Urothelium cell line (cell line): ENCODE data around the gene HSCB.
"Not testable (repeated sequence)": the region's sequence is repeated elsewhere in the genome, so short reads cannot be mapped to it uniquely, and the experiment has no call there.

Experiments
- DNase-seq: peaks from one replicate; pipeline ENCODE4 v3.0.0; 2011; ENCODE audit warnings: low spot score, mixed read lengths
- FAIRE-seq: peaks from 2 replicates; lab custom pipeline; 2011; peaks lifted over from hg19 to GRCh38; lab: Jason Lieb, UNC

The HSCB gene

GRCh38 chr22:28741785-28742561 is at the start of gene HSCB, which contains the start of gene CHEK2:
Gene HSCB (plus strand): TSS chr22:28742039. CDS start chr22:28742096, 57 bp downstream.
Gene CHEK2 (minus strand): TSS chr22:28741820. CDS start chr22:28734721, 7,099 bp downstream.
- DNase-seq (peak; percentile 99), FAIRE-seq (peak; percentile 93)

GRCh38 chr22:28693041-28693760 is 48.6 kb upstream of the HSCB start:
- FAIRE-seq, DNase-seq: not testable (repeated sequence)

- DNase-seq (no peak), FAIRE-seq (no peak)
Measured at GRCh38 chr22:28702891-28703290, 38.9 kb upstream of the HSCB start.

- DNase-seq = no peak
- FAIRE-seq = no peak
Measured at GRCh38 chr22:28703436-28703835, 38.4 kb upstream of the HSCB start.

GRCh38 chr22:28706845-28707244 is 35.0 kb upstream of the HSCB start:
- no peak for FAIRE-seq
- no peak for DNase-seq

GRCh38 chr22:28710107-28710506 is 31.7 kb upstream of the HSCB start:
- no peak for DNase-seq
- no peak for FAIRE-seq

GRCh38 chr22:28710576-28711191 is 31.2 kb upstream of the HSCB start:
- FAIRE-seq = no peak
- DNase-seq = no peak

GRCh38 chr22:28711341-28711740 is 30.5 kb upstream of the HSCB start:
- no peak for FAIRE-seq
- no peak for DNase-seq

GRCh38 chr22:28711820-28712777 is 29.7 kb upstream of the HSCB start:
- FAIRE-seq (no peak), DNase-seq (peak; percentile 40)

- DNase-seq (no peak), FAIRE-seq (no peak)
Measured at GRCh38 chr22:28714043-28714628, 27.7 kb upstream of the HSCB start.

GRCh38 chr22:28715611-28716010 is 26.2 kb upstream of the HSCB start:
- FAIRE-seq = no peak
- no peak for DNase-seq

GRCh38 chr22:28716686-28717085 is 25.2 kb upstream of the HSCB start:
- FAIRE-seq (no peak), DNase-seq (no peak)

- FAIRE-seq (no peak), DNase-seq (no peak)
Measured at GRCh38 chr22:28718044-28718443, 23.8 kb upstream of the HSCB start.

GRCh38 chr22:28728002-28728401 is 13.8 kb upstream of the HSCB start:
- DNase-seq (no peak), FAIRE-seq (no peak)

GRCh38 chr22:28728621-28729313 is 13.1 kb upstream of the HSCB start:
- DNase-seq = no peak
- FAIRE-seq = no peak

GRCh38 chr22:28730179-28730578 is 11.7 kb upstream of the HSCB start:
- DNase-seq = no peak
- no peak for FAIRE-seq

- FAIRE-seq (no peak), DNase-seq (no peak)
Measured at GRCh38 chr22:28734393-28734792, 7.4 kb upstream of the HSCB start.

GRCh38 chr22:28736301-28737155 is 5.3 kb upstream of the HSCB start:
- no peak for FAIRE-seq
- no peak for DNase-seq

- no peak for DNase-seq
- no peak for FAIRE-seq
Measured at GRCh38 chr22:28737701-28738100, 4.1 kb upstream of the HSCB start.
